Tibial nerve (tissue), 3 donors: ENCODE results near the gene STK38.

ENCODE experiments used
- POLR2A ChIP-seq, 2 donors: fragments of 450-650 bp; IDR thresholded peaks; one replicate each; pipeline ENCODE4 v1.6.1; 2017; ENCODE audit warnings: antibody characterized with exemption in 2 of 2, mild to moderate bottlenecking in 2 of 2, moderate library complexity in 2 of 2
- TF ChIP-seq, protein P1 (sequence below), 5 experiments: fragments of 200-600 bp in 3 of 5; fragments of 450-650 bp in 2 of 5; sonication (generic) in 3 of 5; IDR thresholded peaks; one replicate each; pipeline ENCODE4 v1.5.1; 2016 to 2019; ENCODE audit warnings: antibody characterized with exemption in 5 of 5, mild to moderate bottlenecking in 3 of 5, moderate library complexity in 2 of 5

DNA sequence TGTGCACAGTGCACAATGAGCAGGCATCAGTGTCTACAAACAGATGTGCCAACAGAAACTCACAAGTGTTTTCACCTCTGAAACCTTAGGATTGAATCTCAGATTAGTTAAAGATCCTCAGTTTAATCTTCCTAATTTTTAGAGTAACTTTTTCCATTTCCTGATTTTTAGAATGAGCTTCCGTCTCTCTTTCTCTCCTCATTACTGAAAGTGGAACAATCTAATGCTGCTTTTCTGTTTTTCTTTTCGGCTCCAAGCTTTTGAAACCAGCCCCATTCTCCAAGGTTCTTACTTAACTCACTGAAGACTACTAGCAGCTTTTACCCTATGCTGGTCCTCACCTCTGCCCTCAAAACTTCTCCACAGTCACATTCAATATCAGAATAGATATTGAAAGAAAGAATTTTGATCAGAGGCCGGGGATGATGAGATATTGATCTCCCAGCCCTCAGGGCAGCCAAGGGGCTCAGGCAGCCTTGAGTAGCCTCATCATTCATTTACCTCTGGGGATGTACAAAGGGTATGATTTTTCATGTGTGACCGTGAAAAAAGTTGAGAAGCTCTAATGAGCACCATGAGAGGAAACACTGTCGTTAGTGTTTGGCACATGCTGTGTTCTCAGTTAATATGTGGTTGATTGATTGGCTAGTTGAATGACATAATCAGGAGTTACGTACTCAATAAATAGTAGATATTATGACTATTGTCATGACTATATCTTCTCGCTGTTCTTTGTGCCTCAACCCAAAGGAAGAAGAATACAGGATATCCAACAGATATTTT is 11.9 kb upstream of the STK38 start:
- TF ChIP-seq, protein P1, sequence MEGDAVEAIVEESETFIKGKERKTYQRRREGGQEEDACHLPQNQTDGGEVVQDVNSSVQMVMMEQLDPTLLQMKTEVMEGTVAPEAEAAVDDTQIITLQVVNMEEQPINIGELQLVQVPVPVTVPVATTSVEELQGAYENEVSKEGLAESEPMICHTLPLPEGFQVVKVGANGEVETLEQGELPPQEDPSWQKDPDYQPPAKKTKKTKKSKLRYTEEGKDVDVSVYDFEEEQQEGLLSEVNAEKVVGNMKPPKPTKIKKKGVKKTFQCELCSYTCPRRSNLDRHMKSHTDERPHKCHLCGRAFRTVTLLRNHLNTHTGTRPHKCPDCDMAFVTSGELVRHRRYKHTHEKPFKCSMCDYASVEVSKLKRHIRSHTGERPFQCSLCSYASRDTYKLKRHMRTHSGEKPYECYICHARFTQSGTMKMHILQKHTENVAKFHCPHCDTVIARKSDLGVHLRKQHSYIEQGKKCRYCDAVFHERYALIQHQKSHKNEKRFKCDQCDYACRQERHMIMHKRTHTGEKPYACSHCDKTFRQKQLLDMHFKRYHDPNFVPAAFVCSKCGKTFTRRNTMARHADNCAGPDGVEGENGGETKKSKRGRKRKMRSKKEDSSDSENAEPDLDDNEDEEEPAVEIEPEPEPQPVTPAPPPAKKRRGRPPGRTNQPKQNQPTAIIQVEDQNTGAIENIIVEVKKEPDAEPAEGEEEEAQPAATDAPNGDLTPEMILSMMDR (IDR thresholded peaks at IDR 0.05), result no peak
- no peak for TF ChIP-seq POLR2A (IDR thresholded peaks at IDR 0.05)
